Measurements from ENCODE around the gene RBM3. TPM values are rescaled to one million over a fixed set of nuclear protein-coding genes. Genes with fewer than 3 reads are reported as not detected.

RBM3 gene
- total and polyA plus RNA-seq, 10 of the 15 experiments (the other 5 are each of a cell fraction or from before 2014, with no cell fraction given): 170 to 467 (median 259) TPM

DNA sequence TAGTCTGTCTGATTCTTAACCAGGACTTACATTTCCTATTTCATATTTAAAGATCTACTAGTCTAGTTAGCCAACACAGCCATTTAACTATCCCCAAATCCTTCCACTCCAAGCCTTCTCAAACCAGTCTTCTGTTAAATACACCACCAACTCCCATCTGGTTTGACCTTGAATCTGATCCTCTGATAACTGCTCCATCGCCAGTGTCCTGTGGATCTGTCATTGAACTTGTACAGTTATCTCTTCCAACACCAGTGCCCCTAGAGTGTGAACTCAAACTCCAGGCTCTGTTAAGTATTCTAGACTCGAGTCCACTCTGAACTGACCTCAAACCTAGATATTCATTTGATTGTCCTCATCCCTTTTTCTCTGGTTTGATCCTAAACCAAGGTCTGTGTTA lies 37.4 kb downstream of the RBM3 start:
- no peaks in the 10 kb centered on the region for H4K20me1 ChIP-seq (ENCODE audit: control insufficient read depth, insufficient read depth)
- ChIA-PET SMC1A (ENCODE audit: uncharacterized antibody, unreplicated experiment) (no interaction called here), POLR2A (no interaction called here), CTCF (no interaction called here), RAD21 (ENCODE audit: unreplicated experiment) (no interaction called here)
- ATAC-seq: no peak
- BruUV-seq (replicated peaks): no TSS peak
- H3K27ac ChIP-seq (ENCODE audit: control insufficient read depth, insufficient read depth): no peak overlapping the region
- H3K4me3 ChIP-seq: no peak overlapping the region
- in situ Hi-C loops (cut with MboI) (no loop called here), intact Hi-C loops (cut with micrococcal nuclease; ENCODE audit: unreplicated experiment) (no loop called here)
- no peak overlapping the region for H3K9ac ChIP-seq (ENCODE audit: control insufficient read depth, insufficient read depth, low read length)
- no peaks in the 10 kb centered on the region for H3K4me1 ChIP-seq (ENCODE audit: control insufficient read depth, insufficient read depth, low read length)
- FAIRE-seq: no peak
- no peak overlapping the region for H3K4me2 ChIP-seq (ENCODE audit: control insufficient read depth, insufficient read depth)
- H2AFZ ChIP-seq (ENCODE audit: control insufficient read depth, low read depth, low read length): no peak overlapping the region
- no peaks in the 10 kb centered on the region for H3K79me2 ChIP-seq (ENCODE audit: control insufficient read depth, insufficient read depth, low read length)
- no peaks in the 10 kb centered on the region for H3K27me3 ChIP-seq (replicated peaks in 1 of 2; ENCODE audit: control insufficient read depth in 2 of 2, insufficient read depth in 2 of 2, low read length in 1 of 2)
- TF ChIP-seq, protein P1, sequence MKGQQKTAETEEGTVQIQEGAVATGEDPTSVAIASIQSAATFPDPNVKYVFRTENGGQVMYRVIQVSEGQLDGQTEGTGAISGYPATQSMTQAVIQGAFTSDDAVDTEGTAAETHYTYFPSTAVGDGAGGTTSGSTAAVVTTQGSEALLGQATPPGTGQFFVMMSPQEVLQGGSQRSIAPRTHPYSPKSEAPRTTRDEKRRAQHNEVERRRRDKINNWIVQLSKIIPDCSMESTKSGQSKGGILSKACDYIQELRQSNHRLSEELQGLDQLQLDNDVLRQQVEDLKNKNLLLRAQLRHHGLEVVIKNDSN (IDR thresholded peaks at IDR 0.05; ENCODE audit: borderline replicate concordance, extremely low read length, insufficient read depth, low read depth, low read length): no peak
- TF ChIP-seq, protein P2, sequence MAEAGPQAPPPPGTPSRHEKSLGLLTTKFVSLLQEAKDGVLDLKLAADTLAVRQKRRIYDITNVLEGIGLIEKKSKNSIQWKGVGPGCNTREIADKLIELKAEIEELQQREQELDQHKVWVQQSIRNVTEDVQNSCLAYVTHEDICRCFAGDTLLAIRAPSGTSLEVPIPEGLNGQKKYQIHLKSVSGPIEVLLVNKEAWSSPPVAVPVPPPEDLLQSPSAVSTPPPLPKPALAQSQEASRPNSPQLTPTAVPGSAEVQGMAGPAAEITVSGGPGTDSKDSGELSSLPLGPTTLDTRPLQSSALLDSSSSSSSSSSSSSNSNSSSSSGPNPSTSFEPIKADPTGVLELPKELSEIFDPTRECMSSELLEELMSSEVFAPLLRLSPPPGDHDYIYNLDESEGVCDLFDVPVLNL (IDR thresholded peaks at IDR 0.05; ENCODE audit: low read depth, low read length): no peak
- H3K9me3 ChIP-seq (replicated peaks; ENCODE audit: control insufficient read depth, insufficient read depth, low read length): no peaks in the 10 kb centered on the region
- DNase-seq (ENCODE audit: low read depth, low spot score): no peak
- no peaks in the 10 kb centered on the region for H3K36me3 ChIP-seq (ENCODE audit: control insufficient read depth in 2 of 2, insufficient read depth in 2 of 2, low read length in 1 of 2)
- WGBS (ENCODE audit: insufficient coverage, insufficient replicate concordance, low lambda C conversion rate, missing lambda C conversion rate): 0% methylated on average over 2 of the region's 2 CpGs

DNA sequence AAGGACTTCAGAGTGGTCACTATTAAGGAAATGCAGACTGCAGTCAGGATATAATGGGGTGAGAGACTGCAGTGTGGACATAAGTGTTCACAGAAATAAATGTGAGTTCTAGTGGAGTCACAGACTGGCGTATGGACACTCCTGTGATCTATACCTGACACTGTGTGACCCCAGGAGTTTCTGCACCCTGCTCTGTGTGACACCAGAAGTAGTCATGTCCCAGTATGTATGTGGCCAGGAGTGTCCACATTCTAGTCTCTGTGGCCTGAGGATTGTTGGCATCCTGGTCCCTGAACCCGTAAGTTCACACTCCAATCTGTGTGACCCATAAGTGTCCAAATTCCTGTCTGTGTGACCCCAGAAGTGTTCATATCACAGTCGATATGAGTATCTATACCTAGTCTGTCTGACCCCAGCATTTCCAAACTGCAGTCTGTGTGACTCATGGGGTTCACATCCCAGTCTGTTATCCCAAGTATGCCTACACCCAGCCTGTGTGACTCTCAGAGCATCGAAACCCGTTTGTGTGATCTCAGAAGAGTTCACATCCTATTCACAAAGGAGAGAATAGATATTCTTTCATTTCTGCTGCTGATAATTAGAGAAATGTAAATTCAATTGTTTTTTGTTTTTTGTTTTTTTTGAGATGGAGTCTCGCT lies 39.3 kb downstream of the RBM3 start:
- Histone ChIP-seq H3K4me1 (ENCODE audit: control insufficient read depth, insufficient read depth, low read length) (no peaks in the 10 kb centered on the region), H3K4me2 (ENCODE audit: control insufficient read depth, insufficient read depth) (no peak overlapping the region), H4K20me1 (ENCODE audit: control insufficient read depth, insufficient read depth) (no peaks in the 10 kb centered on the region), H3K9me3 (replicated peaks; ENCODE audit: control insufficient read depth, insufficient read depth, low read length) (no peaks in the 10 kb centered on the region), H3K4me3 (no peak overlapping the region), H3K27ac (ENCODE audit: control insufficient read depth, insufficient read depth) (no peak overlapping the region), H3K9ac (ENCODE audit: control insufficient read depth, insufficient read depth, low read length) (no peak overlapping the region), H3K27me3 (replicated peaks in 1 of 2; ENCODE audit: control insufficient read depth in 2 of 2, insufficient read depth in 2 of 2, low read length in 1 of 2) (no peaks in the 10 kb centered on the region), H2AFZ (ENCODE audit: control insufficient read depth, low read depth, low read length) (no peak overlapping the region), H3K79me2 (ENCODE audit: control insufficient read depth, insufficient read depth, low read length) (no peaks in the 10 kb centered on the region), H3K36me3 (ENCODE audit: control insufficient read depth in 2 of 2, insufficient read depth in 2 of 2, low read length in 1 of 2) (no peaks in the 10 kb centered on the region)
- DNase-seq (ENCODE audit: low read depth, low spot score) (no peak), FAIRE-seq (no peak), ATAC-seq (no peak)
- ChIA-PET RAD21 (ENCODE audit: unreplicated experiment) (no interaction called here), SMC1A (ENCODE audit: uncharacterized antibody, unreplicated experiment) (no interaction called here), POLR2A (no interaction called here), CTCF (no interaction called here)
- BruUV-seq (replicated peaks): no TSS peak
- intact Hi-C loops (cut with micrococcal nuclease; ENCODE audit: unreplicated experiment): no loop called here
- no peak for TF ChIP-seq TCF7 (IDR thresholded peaks at IDR 0.05; ENCODE audit: borderline replicate concordance)
- no peak for TF ChIP-seq GATAD2B (conservative IDR thresholded peaks at IDR 0.05; ENCODE audit: low read depth)
- TF ChIP-seq NFIC (IDR thresholded peaks at IDR 0.05; ENCODE audit: low read depth, low read length): no peak
- TF ChIP-seq SUPT20H (IDR thresholded peaks at IDR 0.05; ENCODE audit: borderline replicate concordance, control insufficient read depth, low read depth, low read length): no peak
- no peak for TF ChIP-seq MEF2B (IDR thresholded peaks at IDR 0.05; ENCODE audit: partially characterized antibody, poor library complexity, severe bottlenecking)
- no peak for TF ChIP-seq EP300 (IDR thresholded peaks at IDR 0.05; ENCODE audit: borderline replicate concordance in 1 of 2, control insufficient read depth in 1 of 2, low read depth in 2 of 2, low read length in 2 of 2)
- no peak for TF ChIP-seq ZZZ3 (IDR thresholded peaks at IDR 0.05; ENCODE audit: control insufficient read depth, insufficient read length, low read depth)
- no peak for TF ChIP-seq CBX5 (IDR thresholded peaks at IDR 0.05; ENCODE audit: low read depth)
- no peak for TF ChIP-seq YY1 (IDR thresholded peaks at IDR 0.05; ENCODE audit: low read depth, low read length)
- TF ChIP-seq ZNF274 (IDR thresholded peaks at IDR 0.05; ENCODE audit: insufficient read depth, insufficient read length): no peak
- TF ChIP-seq RFX5 (IDR thresholded peaks at IDR 0.05; ENCODE audit: low read depth, low read length): no peak
- no peak for TF ChIP-seq RB1 (IDR thresholded peaks at IDR 0.05; ENCODE audit: borderline replicate concordance)
- TF ChIP-seq SIX5 (IDR thresholded peaks at IDR 0.05; ENCODE audit: low read depth, low read length, severe bottlenecking): no peak
- no peak for TF ChIP-seq ATF7 (IDR thresholded peaks at IDR 0.05; ENCODE audit: low read depth)
- no peak for TF ChIP-seq HDAC6 (IDR thresholded peaks at IDR 0.05; ENCODE audit: unreplicated experiment)
- WGBS (ENCODE audit: insufficient coverage, insufficient replicate concordance, low lambda C conversion rate, missing lambda C conversion rate): 48% methylated on average over 5 of the region's 6 CpGs
- in situ Hi-C loops (cut with MboI): no loop called here
